K562 (cell line): Measurements from ENCODE around the gene TTC39B. TPM values are rescaled to one million over a fixed set of nuclear protein-coding genes. Genes with fewer than 3 reads are reported as not detected.

Experiments used
- ATAC-seq: fragments of 200-7000 bp; cut with Tn5 transposase; 3 replicates; pipeline ENCODE4 v1.9.1; 2020; ENCODE audit warnings: moderate library complexity
- BruUV-seq: library from RNA; stranded (reverse); fragments of 400-500 nt; replicated peaks from 2 replicates; lab custom pipeline; 2021; lab: Mats Ljungman, UMichigan
- CTCF ChIA-PET: fragments of 300-600 bp; formaldehyde crosslinking; extraction: SDS; loops from one replicate; lab custom pipeline; 2021; ENCODE audit warnings: low intra/inter-chr PET ratio; lab: Yijun Ruan, JAX
- POLR2A ChIA-PET: fragments of 300-600, 350-650 bp; sonication (Branson Sonifier 250); formaldehyde crosslinking; extraction: SDS; loops from one replicate; lab custom pipeline; 2021; ENCODE audit warnings: antibody characterized with exemption, inconsistent platforms; lab: Yijun Ruan, JAX
- DNase-seq, 4 experiments: peaks; one replicate each; pipeline versions ENCODE4 v3.0.0 to v3.0.0-alpha.2; 2011 to 2018; ENCODE audit warnings: low spot score in 3 of 4, mixed read lengths in 3 of 4; ENCODE audit errors: extremely low read depth in 1 of 4
- FAIRE-seq: peaks from 2 replicates; lab custom pipeline; 2011; peaks lifted over from hg19 to GRCh38; lab: Jason Lieb, UNC
- H2AFZ ChIP-seq: 2 replicates; pipeline ENCODE4 v1.6.0; 2011; ENCODE audit warnings: low read depth, low read length, control low read depth, inconsistent platforms
- H3K27ac ChIP-seq: fragments of 200-600 bp; 3 replicates; pipeline ENCODE4 v1.8.0; 2011; ENCODE audit warnings: low read depth, mild to moderate bottlenecking, control low read depth, inconsistent platforms, low read length, moderate library complexity, mixed read lengths; ENCODE audit errors: extremely low read depth
- H3K27me3 ChIP-seq, 2 experiments: fragments of 300-600 bp in 1 of 2; 2 replicates in 1 of 2; 3 replicates in 1 of 2; pipeline versions ENCODE4 v1.6.0 to v1.8.0; 2011; ENCODE audit warnings: inconsistent platforms in 2 of 2, low read length in 2 of 2, mild to moderate bottlenecking in 1 of 2, mixed read lengths in 1 of 2, moderate library complexity in 1 of 2; ENCODE audit not compliant: control insufficient read depth in 2 of 2, insufficient read depth in 2 of 2
- H3K36me3 ChIP-seq: fragments of 300-600 bp; 3 replicates; pipeline ENCODE4 v1.8.0; 2011; ENCODE audit warnings: mild to moderate bottlenecking, low read length, inconsistent platforms; ENCODE audit not compliant: control insufficient read depth, insufficient read depth
- H3K4me1 ChIP-seq, 2 experiments: fragments of 200-600 bp in 1 of 2; replicated peaks in 1 of 2; 2 replicates in 1 of 2; 3 replicates in 1 of 2; pipeline versions ENCODE4 v1.5.1 to v1.8.0; 2011; ENCODE audit warnings: inconsistent platforms in 2 of 2, low read length in 2 of 2, mild to moderate bottlenecking in 1 of 2, mixed read lengths in 1 of 2, moderate library complexity in 1 of 2; ENCODE audit not compliant: control insufficient read depth in 2 of 2, insufficient read depth in 2 of 2
- H3K4me2 ChIP-seq: 2 replicates; pipeline ENCODE4 v1.6.1; 2011; ENCODE audit warnings: low read length, control low read depth, inconsistent platforms, mixed read lengths; ENCODE audit not compliant: insufficient read depth
- H3K4me3 ChIP-seq: fragments of 200-600 bp; sonication (generic), shearing (Covaris generic); 2 replicates; pipeline ENCODE4 v1.5.1; 2016; ENCODE audit warnings: control low read depth, inconsistent platforms
- H3K79me2 ChIP-seq: fragments of 200-600 bp; 3 replicates; pipeline ENCODE4 v1.8.0; 2011; ENCODE audit warnings: low read length, inconsistent platforms; ENCODE audit not compliant: control insufficient read depth, insufficient read depth
- H3K9ac ChIP-seq, 2 experiments: 2 replicates each; pipeline versions ENCODE4 v1.6.0 to v1.6.1; 2011; ENCODE audit warnings: low read depth in 2 of 2, low read length in 2 of 2, control low read depth in 1 of 2, inconsistent platforms in 1 of 2, mild to moderate bottlenecking in 1 of 2, mixed read lengths in 1 of 2; ENCODE audit not compliant: insufficient read depth in 1 of 2
- H3K9me1 ChIP-seq: one replicate; pipeline ENCODE4 v1.6.0; 2011; ENCODE audit warnings: inconsistent platforms, mild to moderate bottlenecking, low read length, moderate library complexity; ENCODE audit not compliant: control insufficient read depth, insufficient read depth
- H3K9me3 ChIP-seq: replicated peaks from 2 replicates; pipeline ENCODE4 v1.5.1; 2011; ENCODE audit warnings: low read depth, low read length, inconsistent platforms; ENCODE audit not compliant: control insufficient read depth, insufficient read depth
- H4K20me1 ChIP-seq: replicated peaks from 2 replicates; pipeline ENCODE4 v1.6.1; 2011; ENCODE audit warnings: low read length, inconsistent platforms, mixed read lengths; ENCODE audit not compliant: control insufficient read depth, insufficient read depth
- CBFB ChIP-seq: sonication (generic); formaldehyde crosslinking; IDR thresholded peaks from 2 replicates; pipeline ENCODE4 v1.4.0; 2020; ENCODE audit warnings: mild to moderate bottlenecking, missing genetic modification reagents
- COPS2 ChIP-seq: fragments of 450-650 bp; conservative IDR thresholded peaks from 2 replicates; pipeline ENCODE4 v1.6.1; 2016; ENCODE audit warnings: mild to moderate bottlenecking, moderate library complexity
- RAD21 ChIP-seq, 2 experiments: fragments of 250-450 bp in 1 of 2; fragments of 450-650 bp in 1 of 2; sonication (Bioruptor Pico) in 1 of 2; formaldehyde crosslinking in 1 of 2; IDR thresholded peaks in 1 of 2; conservative IDR thresholded peaks in 1 of 2; 2 replicates each; pipeline versions ENCODE4 v1.4.0 to v1.8.0; 2020 to 2022; ENCODE audit warnings: mild to moderate bottlenecking in 2 of 2, moderate library complexity in 1 of 2
- WGBS: fragments of 100-300 bp; shearing (Covaris generic); methylation state at CpG from one replicate; pipeline ENCODE4 v1.1.6; 2016; ENCODE audit warnings: low coverage, mixed read lengths; ENCODE audit not compliant: insufficient coverage; ENCODE audit errors: missing lambda C conversion rate; 5-methylcytosine and 5-hydroxymethylcytosine counted together
- in situ Hi-C: fragments of 300-500 bp; cut with MboI; formaldehyde crosslinking; loops from 4 replicates; pipeline ENCODE4 v1.15.0; 2018; ENCODE audit warnings: inconsistent platforms, mixed read lengths
- intact Hi-C: fragments of 100-400 bp; cut with micrococcal nuclease; formaldehyde crosslinking; loops from 2 replicates; pipeline ENCODE4 v1.14.2; 2022
- polyA plus RNA-seq, 8 experiments: library from polyadenylated mRNA; depleted of rRNA in 4 of 8; stranded (reverse) in 5 of 8; unstranded in 3 of 8; fragments of >200 nt; fragmentation: Nextera tagmentation in 2 of 8; fragmentation: Illumina TruSeq in 1 of 8; extraction: Ambion mirVana in 2 of 8; extraction: Trizol in 1 of 8; gene quantifications; 2 replicates each; pipeline versions ENCODE4 v1.2.1 to v1.2.3, GENCODE V29; 2011 to 2014; ENCODE audit warnings: inconsistent platforms in 1 of 8, missing spikeins in 1 of 8
- total RNA-seq, 7 experiments: library from RNA; depleted of rRNA in 6 of 7; stranded (reverse); fragments of >200 nt in 6 of 7; fragmentation: Illumina TruSeq in 2 of 7; extraction: Trizol in 2 of 7; gene quantifications; 2 replicates each; pipeline versions ENCODE4 v1.2.1 to v1.2.3, GENCODE V29; 2011 to 2021; ENCODE audit warnings: low replicate concordance in 1 of 7
- TF ChIP-seq, protein P1 (sequence below): fragments of 250-450 bp; sonication (Bioruptor Pico); IDR thresholded peaks from 2 replicates; pipeline ENCODE4 v1.8.0; 2021; ENCODE audit warnings: mild to moderate bottlenecking, moderate library complexity
- TF ChIP-seq, protein P2 (sequence below), 3 experiments: IDR thresholded peaks in 2 of 3; conservative IDR thresholded peaks in 1 of 3; 2 replicates each; pipeline ENCODE4 v1.5.1; 2011 to 2012; ENCODE audit warnings: low read length in 3 of 3, mild to moderate bottlenecking in 3 of 3, control low read depth in 2 of 3, improper control_type of control experiment in 1 of 3, inconsistent platforms in 1 of 3, low read depth in 1 of 3, mixed read lengths in 1 of 3, moderate library complexity in 1 of 3; ENCODE audit not compliant: insufficient read depth in 2 of 3

The TTC39B gene
- total and polyA plus RNA-seq, 9 of the 15 experiments (the other 6 are each of a cell fraction or from before 2014, with no cell fraction given) = 0.32 to 1.2 (median 0.95) TPM

DNA sequence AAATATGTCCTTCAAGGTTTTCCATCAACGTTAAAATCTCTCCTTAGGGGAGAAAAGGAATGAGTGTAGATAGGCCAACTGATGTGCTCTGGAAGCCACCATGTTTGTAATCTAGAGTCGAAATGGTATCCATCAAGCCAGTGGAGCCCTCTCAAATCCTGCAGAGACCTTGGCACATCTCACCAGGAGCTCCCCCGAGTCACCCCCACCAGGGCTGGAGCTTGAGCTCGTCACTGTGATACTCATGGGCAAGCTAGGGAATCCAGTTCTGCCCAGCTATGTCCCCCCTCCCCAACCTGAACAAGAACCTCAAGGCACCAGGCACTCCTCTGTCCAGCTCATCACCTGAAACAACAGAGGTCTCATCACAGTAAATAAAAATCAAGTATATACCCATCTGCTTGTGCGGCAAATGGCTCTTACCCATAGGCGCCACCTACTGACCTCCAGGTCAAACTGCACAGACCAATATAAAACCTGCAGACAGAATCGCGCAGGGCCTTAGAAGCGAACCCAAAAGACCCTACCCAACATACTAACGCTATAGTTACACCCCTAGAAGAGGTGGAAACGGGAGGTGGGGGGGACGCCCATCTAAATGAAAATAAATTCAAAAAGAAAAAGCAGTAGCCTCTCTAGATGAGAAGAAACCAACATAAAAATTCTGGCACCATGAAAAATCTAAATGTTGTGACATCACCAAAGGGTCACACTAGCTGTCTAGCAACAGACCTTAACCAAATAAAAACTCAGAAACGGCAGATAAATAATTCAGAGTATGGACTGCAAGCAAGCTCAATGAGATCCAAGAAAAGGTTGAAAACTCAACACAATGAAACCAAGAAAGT, 75.0 kb downstream of the TTC39B start:
- no peaks in the 10 kb centered on the region for H3K9me3 ChIP-seq
- no peak overlapping the region for H3K4me3 ChIP-seq
- peak; percentile 82 for ATAC-seq
- H4K20me1 ChIP-seq = no peaks in the 10 kb centered on the region
- no peak overlapping the region for H2AFZ ChIP-seq
- in situ Hi-C loops = no loop called here
- TF ChIP-seq, protein P1, sequence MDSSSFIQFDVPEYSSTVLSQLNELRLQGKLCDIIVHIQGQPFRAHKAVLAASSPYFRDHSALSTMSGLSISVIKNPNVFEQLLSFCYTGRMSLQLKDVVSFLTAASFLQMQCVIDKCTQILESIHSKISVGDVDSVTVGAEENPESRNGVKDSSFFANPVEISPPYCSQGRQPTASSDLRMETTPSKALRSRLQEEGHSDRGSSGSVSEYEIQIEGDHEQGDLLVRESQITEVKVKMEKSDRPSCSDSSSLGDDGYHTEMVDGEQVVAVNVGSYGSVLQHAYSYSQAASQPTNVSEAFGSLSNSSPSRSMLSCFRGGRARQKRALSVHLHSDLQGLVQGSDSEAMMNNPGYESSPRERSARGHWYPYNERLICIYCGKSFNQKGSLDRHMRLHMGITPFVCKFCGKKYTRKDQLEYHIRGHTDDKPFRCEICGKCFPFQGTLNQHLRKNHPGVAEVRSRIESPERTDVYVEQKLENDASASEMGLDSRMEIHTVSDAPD (CRISPR knock-in tag) = no peak
- TF ChIP-seq CBFB = no peak
- TF ChIP-seq, protein P2, sequence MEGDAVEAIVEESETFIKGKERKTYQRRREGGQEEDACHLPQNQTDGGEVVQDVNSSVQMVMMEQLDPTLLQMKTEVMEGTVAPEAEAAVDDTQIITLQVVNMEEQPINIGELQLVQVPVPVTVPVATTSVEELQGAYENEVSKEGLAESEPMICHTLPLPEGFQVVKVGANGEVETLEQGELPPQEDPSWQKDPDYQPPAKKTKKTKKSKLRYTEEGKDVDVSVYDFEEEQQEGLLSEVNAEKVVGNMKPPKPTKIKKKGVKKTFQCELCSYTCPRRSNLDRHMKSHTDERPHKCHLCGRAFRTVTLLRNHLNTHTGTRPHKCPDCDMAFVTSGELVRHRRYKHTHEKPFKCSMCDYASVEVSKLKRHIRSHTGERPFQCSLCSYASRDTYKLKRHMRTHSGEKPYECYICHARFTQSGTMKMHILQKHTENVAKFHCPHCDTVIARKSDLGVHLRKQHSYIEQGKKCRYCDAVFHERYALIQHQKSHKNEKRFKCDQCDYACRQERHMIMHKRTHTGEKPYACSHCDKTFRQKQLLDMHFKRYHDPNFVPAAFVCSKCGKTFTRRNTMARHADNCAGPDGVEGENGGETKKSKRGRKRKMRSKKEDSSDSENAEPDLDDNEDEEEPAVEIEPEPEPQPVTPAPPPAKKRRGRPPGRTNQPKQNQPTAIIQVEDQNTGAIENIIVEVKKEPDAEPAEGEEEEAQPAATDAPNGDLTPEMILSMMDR (IDR thresholded peaks at IDR 0.05 in 2 of 3, conservative IDR thresholded peaks at IDR 0.05 in 1 of 3; ENCODE audit: insufficient read depth in 2 of 3, low read depth in 1 of 3, low read length in 3 of 3) = peak; percentile 51 to 57 (median 53); a peak in 5 of 6 replicates
- no peak for TF ChIP-seq COPS2
- TF ChIP-seq RAD21 (CRISPR knock-in tag; conservative IDR thresholded peaks at IDR 0.05 in 1 of 2, IDR thresholded peaks at IDR 0.05 in 1 of 2) = peak in 1 of 2 experiments; percentile 28; a peak in 1 of 4 replicates
- H3K4me2 ChIP-seq = no peak overlapping the region
- no peaks in the 10 kb centered on the region for H3K9me1 ChIP-seq
- H3K36me3 ChIP-seq = no peaks in the 10 kb centered on the region
- 9% methylated on average over 12 of the region's 13 CpGs for WGBS
- H3K79me2 ChIP-seq = no peaks in the 10 kb centered on the region
- no peaks in the 10 kb centered on the region for H3K4me1 ChIP-seq
- CTCF ChIA-PET = interaction anchor here (0.6 kb wide), 1 partner anchor 1806 kb away, joined by 3 read pairs; no protein-coding TSS in a partner anchor
- intact Hi-C loops = no loop called here
- no peaks in the 10 kb centered on the region for H3K27me3 ChIP-seq
- no TSS peak for BruUV-seq
- peak; percentile 15 to 45 (median 21) for DNase-seq
- POLR2A ChIA-PET = no interaction called here
- no peak overlapping the region for H3K9ac ChIP-seq
- H3K27ac ChIP-seq = no peak overlapping the region
- no peak for FAIRE-seq
